GM18861 (cell line): ENCODE data around the gene TXNRD1.
"Not testable (repeated sequence)": the region's sequence is repeated elsewhere in the genome, so short reads cannot be mapped to it uniquely, and the experiment has no call there.

Experiments
- ATAC-seq: cut with Tn5 transposase; IDR thresholded peaks from one replicate; pipeline ENCODE4 v1.9.1; 2021; ENCODE audit not compliant: unreplicated experiment

TXNRD1 gene

DNA sequence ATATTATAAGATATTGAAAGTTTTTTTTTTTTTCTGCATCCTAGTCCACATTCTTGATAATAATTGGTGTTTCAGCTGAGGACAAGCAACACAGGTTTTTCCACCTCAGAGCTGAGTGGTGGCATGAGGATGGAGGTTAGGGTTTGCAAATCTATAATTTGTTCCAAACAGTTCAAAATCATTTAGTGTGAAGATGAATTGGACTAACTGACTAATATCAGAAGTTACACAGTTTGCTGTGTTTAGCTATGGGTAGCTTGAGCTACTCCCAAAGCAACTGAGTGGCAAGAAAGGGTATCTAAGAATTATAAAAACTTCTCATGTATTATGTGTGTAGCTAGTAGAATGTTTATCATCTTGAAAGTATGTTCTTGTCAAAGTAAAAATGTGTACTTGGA is 105.0 kb downstream of the TXNRD1 start:
- no peak for ATAC-seq

DNA sequence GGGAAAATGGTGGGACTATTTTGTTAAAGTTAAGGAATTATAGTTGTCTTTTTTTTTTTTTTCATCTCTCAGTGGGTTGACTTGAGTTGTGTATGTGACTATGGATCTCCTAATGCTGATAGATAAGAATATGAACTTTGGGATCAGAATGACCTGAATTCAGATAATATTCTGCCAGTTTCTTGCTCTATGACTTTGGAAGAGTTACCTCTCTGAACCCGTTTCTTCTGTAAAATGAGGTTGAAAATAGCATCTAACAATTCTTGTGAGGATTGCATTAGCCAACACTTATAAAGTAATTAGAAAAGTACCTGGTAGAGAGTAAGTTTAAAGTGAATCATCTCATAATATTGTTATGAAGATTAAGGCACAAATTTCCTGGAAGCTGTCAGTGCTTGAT is 106.4 kb downstream of the TXNRD1 start:
- no peak for ATAC-seq

DNA sequence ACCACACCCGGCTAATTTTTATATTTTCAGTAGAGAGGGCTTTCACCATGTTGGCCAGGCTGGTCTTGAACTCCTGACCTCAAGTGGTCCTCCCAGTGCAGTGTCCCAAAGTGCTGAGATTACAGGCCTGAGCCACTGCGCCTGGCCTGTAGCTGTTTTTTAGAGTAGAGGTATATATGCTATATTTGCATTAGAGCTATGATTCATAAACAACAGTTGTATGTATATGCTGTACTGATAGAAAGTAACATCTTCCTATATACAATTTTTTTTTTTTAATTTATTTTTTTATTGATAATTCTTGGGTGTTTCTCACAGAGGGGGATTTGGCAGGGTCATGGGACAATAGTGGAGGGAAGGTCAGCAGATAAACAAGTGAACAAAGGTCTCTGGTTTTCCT is 107.0 kb downstream of the TXNRD1 start:
- not testable (repeated sequence) for ATAC-seq

DNA sequence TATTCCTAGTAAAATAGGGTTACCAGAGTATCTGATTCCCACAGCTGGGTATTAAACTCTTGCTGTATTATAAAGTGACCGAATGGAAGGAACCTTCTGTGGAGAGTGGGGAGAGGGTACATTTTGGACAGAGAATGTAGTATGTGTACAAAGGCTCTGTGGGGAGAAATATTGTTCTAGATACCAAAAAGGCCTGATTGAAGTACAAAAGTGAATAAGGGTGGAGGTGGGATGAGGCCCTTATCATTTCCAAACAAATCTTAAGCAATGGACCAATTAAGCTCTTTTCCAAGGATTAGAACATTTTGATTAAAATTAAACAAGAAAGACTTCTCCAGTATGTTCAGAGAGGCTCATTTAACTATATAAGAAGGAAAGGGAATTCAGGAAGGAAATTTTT is 108.3 kb downstream of the TXNRD1 start:
- no peak for ATAC-seq

DNA sequence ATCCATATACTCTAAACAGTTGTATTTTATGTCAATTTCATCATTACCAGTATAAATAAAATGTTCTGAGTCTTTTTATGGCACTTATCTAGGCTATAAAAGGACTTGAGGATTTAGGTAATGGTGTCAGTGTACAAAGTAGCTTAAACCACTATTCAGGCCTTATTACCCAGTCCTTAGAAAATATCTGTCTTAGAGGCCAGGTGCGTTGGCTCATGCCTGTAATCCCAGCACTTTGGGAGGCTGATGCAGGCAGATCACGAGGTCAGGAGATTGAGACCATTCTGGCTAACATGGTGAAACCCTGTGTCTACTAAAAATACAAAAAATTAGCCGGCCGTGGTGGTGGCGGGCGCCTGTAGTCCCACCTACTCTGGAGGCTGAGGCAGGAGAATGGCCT is 112.7 kb downstream of the TXNRD1 start:
- ATAC-seq = not testable (repeated sequence)

DNA sequence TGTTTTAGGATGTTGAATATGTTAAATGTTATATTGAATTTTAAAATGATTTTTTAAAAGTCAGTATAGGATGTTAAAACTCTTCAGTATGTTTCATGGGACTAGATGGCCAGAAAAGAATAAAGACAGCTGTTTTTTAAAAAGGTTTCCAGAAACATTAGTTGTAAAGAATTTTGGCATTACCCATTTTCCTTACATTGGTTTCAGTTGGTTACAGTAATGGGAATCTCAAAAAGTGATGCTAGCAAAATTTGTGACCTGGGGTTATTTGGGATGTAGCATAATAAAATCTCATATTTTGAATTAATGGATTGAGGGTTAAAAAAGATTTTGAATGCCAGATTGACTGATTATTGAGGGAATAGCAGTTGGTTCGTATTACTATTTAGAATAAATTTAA is 113.2 kb downstream of the TXNRD1 start:
- ATAC-seq = no peak

DNA sequence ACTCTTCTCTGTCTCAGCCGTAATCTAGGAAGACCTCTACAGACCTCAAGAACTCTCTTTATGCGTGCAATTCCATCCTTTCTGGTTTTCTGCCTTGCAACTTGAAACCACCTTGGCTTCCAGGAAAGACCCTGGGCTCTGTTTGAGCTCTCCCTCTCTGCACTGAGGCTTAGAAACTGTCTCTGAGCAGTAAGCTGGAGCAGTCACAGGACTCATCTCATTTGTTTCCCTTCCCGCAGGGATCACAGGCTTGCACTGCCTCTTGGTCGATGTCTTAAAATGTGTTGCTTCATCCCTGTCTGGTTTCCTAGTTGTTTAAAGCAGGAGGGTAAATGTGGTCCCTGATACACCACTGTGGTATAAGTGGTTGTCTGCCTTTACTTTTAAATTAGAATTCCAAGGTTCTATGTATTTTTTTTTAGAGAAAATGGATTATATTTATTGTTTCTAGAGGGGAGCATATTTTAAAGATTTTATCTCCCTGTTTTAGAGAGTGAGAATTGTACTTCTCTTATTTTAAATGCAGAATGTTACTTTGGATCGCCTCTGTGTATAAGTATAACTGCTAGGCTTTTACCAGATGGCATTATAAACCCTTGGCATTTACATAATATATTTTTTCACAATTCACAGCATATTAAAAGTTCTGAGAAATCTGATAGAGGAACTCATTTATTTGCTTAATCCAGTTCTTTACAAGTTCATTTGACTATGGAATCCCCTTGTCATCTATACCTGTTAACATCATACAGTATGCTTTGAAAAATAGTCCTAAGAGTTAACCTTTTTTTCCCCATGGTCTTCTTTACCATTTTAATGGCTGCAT is 114.3 kb downstream of the TXNRD1 start:
- ATAC-seq = no peak

DNA sequence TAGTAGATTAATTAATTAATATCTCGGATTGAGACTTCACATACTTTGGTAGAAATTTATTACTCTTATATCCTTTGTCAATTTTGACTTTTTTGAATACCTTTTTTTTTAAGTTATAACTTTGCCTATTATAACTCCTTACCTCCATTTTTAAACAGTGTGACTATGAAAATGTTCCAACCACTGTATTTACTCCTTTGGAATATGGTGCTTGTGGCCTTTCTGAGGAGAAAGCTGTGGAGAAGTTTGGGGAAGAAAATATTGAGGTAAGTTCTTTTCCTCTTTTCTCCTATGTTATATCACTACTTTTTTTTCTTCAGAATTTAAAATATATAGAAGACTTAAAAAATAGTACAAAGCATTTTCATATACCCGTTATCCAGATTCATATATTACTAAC is 115.8 kb downstream of the TXNRD1 start:
- ATAC-seq = no peak

DNA sequence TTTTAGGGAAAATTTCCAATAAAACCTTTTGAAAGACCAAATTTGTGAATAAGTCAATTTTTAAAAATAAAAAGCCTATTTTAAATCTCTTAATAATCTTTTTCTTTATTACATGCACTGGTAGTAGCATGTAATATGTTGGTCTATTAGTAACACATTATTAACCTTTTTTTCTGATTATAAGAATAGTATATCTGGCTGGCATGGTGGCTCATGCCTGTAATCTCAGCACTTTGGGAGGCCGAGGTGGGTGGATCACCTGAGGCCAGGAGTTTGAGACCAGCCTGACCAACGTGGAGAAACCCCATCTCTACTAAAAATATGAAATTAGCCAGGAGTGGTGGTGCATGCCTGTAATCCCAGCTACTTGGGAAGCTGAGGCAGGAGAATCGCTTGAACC is 116.7 kb downstream of the TXNRD1 start:
- not testable (repeated sequence) for ATAC-seq

DNA sequence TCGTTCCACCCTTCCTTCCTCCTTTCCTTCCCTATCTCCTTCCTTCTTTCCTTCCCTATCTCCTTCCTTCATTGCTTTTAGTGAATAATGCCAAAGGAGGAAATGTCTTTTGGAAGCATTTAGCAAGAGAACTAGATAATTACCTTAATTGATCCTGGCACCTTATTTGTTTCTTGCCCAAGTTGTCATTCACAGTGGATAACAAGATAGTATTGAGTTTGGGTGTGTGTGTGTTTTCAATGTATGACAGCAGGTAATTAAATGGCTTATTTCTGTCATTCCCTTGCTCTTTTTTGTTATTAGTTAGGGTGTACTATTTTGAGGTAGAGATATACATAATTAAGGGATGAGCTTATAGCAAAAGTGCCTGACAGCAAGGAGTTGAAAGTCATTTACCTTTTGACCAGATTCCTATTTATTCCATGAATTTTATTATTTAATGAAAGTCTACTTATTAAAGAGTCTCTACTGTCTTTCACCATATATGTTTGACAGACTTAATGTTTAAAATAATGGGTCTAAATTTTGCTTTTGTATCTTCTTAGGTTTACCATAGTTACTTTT is 118.2 kb downstream of the TXNRD1 start:
- no peak for ATAC-seq

DNA sequence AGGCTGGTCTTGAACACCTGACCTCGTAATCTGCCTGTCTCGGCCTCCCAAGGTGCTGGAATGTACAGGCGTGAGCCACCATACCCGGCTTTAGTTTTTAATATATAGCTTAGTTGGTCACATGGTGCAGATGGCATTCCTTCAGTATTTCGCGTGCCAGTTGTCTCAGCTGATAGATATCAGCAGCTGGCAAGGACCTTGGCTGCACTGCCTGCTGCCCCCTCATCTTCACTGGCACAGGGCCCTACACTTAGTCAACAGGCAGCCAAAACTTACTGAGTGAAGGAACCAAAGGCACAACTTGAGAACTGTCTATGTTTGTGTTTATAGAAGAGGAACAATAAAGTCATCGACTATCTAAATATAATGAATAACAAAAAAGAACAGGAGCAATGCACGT is 119.0 kb downstream of the TXNRD1 start:
- no peak for ATAC-seq

DNA sequence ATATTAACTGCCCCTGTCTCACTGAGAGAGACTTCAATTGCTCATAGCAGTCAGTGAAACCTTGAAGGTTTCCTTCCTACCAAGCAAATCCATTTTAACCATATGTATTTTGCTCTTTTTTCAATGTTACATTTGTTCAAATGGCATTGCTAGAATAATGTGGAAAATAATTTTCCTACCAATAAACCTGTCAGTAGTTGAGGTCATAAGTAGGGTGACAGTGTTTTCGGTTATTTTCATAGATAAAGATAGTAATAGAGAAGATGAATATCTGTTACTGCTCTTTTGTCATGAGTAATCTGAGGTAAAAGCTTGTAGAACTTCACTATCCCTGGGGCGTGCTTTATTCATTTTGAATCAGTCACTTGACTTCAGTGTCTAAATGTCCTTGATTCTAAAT is 120.5 kb downstream of the TXNRD1 start:
- no peak for ATAC-seq

DNA sequence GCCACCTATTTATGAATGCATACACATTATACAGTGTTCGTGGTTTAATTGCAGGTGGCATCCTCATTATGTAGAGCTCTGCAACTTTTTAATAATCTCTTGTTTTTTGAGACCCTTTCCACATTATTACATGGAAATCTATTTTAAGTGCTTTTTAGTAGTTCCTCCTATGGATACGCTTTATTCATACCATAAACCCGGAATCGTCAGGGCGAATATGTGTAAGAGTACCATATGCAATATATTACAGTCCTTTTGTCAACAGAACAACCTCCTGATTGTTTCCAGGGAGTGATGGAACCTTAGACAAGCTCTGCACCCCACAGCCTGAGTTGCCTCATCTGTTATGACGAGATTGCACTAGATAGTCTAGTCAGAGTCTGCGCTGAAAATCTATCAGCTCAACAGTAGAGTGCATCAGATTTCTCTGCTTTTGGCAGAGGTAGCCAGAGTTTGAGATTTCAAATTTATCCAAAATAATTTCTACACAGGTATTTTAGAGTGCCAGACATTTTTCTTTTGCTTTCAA is 121.5 kb downstream of the TXNRD1 start:
- ATAC-seq = no peak

DNA sequence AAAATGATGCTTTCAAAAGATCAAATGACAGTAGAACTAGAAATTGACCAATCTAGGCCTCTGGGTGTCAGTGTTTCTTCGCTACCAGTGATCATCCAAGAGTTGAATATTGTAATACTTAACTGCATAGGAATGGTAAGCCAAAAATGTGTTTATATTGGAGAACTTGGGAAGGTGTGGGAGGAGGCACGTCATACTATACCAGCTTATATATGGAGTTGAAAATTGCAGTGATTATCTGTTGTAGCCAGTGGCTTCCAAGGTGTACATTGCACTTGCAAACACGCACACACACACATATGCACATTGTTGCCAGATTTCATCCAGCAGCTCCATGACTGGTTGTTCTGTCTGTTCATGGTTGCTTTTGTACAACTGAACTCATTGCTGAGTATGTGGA is 124.1 kb downstream of the TXNRD1 start:
- ATAC-seq = no peak

DNA sequence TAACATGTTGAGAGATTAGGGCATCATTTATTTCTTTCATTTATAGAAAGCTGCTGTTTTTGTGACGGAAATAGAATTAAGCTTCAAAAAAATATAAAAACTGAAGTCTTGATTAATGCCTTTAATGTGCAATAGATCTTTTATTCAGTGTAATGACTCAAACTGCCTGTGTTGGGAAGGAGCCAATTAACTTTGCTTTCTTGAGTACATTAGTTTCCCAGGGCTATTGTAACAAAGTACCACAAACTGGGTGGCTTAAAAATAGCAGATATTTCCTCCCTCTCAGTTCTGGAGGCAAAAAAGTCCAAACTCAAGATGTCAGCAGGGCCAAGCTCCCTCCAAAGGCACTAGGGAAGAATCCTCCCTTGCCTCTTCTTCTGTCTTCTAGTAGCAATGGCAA is 124.6 kb downstream of the TXNRD1 start:
- ATAC-seq = no peak

DNA sequence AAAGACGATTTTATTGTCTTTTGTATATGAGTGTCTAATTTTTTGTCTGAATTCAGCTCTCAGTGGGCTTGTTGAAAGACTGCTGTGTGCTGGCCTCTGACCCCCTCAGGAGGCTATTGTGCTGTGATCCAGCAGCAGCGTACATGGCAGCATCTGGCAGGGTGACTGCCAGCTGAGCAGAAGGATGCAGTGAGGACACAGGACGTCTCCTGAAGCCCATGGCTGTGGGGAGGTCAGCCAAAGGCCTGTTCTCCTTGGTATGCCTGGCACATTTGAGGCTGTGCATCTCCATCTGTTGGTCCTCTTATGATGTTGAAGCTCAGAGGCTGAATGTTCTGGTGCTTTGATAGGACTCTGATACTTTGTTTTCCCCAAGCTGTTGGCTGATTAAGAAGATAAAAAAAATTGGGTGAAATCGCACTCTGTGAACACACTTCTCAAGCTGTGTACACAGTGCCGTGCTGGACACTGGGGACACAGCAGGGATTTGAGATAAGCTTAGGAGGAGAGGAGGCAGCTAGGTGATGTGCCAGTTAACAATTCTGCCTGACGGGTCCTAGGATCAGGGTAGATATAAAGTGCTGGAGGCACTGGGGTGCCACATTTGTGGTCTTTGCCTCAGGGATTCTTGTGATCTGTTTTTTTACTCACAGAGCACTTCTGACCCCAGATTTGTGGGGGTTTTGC is 125.5 kb downstream of the TXNRD1 start:
- no peak for ATAC-seq

DNA sequence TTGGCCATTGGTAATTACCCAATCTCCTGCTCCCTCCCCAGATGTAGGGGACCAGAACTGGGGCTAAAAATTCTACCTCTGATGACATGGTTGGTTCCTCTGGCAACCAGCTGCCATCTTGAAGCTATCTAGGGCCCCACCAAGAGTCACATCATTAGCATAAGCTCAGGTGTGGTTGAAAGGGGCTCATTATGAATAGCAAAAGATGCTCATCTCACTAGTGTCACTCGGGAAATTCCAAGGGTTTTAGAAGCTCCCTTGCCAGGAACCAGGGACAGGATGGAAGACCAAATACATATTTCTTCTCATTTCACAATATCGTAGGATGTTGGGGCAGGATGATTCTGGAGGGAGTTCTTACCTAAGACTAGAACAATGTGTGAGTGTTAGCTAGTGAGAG is 126.6 kb downstream of the TXNRD1 start:
- no peak for ATAC-seq

DNA sequence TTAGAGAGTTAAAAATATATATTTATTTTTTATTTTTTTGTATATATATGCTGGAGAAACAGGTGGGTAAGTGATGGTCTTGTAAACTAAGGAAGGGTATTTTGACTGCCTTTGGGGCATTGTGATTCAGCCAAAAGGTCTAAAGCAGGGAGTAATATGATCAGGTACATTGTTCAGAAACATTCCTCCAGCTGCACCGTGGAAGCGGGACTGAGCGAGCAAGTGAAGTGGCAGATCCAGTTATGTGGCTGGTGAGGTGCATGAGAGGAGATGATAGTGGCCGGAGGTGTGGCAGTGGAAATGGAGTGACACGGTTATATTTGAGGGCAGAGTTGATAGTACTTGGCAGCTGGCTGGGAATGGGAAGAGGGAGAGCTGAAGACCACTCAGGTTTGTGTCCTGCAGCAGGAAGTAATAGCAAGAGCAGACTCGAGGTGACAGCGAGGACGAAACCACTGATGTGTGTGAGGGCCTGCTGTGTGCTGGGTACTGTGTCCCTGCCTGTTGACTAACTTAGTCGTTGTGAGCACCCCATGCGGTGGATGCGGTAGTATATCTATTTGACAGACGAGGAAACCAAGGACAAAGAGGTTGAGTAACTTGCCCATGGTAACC is 127.2 kb downstream of the TXNRD1 start:
- no peak for ATAC-seq

DNA sequence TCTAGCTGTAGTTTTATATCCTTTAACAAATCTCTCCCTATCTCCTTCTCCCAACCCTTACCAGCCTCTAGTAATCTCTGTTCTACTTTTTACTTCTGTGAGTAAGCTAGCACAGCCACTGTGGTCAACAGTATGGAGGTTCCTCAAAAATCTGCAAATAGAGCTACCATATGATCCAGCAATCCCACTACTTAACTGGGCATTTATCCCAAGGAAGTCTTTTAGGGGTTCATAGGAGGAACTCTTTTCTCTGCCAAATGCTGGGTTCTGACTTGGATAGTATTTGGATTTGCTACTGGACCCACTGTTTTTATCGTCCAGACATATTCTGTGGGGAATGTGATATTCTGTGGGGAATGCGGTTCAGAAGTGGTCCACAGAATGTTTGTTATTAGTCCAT is 129.1 kb downstream of the TXNRD1 start:
- ATAC-seq = no peak

DNA sequence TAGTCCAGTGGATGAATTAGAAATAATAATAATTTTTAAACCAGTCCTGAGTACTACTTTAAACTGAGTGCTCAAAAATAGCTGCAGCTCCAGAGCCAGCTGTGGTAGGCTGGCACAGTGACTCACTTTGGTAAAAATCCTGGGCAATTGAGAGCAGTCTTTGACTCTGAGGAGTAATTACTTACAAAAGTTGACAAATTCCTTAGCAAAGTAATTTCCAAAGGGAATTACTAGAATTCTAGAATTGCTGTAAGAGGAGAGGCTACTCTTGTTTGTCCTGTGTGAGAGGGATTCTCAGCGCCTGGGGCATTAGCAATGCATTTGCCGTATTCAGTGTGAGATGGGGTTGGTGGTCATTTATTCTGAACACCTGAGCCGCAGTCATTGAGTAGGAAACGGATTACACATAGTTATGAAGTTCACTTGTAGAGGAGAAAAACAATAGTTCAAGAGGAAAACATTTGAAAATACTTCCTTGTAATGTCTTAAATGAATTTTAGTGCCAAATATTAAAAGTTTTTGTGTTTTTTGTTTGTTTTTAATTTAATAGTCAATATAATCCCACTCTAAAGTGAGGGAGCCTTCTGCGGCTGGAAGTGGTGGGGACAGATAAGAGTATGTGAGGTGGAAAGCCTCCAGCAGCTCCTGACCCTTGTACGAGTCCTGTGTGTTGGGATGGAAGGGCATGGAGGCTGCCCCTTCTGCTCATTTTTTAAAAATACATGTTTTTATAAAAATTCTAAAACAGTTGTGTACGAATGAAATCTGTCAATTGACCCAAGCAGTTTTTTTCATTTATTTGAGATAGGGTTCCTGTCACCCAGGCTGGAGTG is 129.9 kb downstream of the TXNRD1 start:
- no peak for ATAC-seq
